WTC11 (cell line): ENCODE measurements around the gene OR2V1. TPM values are rescaled to one million over a fixed set of nuclear protein-coding genes. Genes with fewer than 3 reads are reported as not detected.

Source experiments
- ATAC-seq: fragments of 200-7000 bp; cut with Tn5 transposase; 2 replicates; pipeline ENCODE4 v1.10.0; 2021; ENCODE audit warnings: mild to moderate bottlenecking, moderate library complexity
- CTCF ChIA-PET: fragments of 300-600 bp; sonication (Branson Sonifier 250); formaldehyde crosslinking; loops from one replicate; lab custom pipeline; 2021; ENCODE audit warnings: antibody characterized with exemption; lab: Charles Lee
- POLR2A ChIA-PET: fragments of 350-600 bp; sonication (Branson Sonifier 250); formaldehyde crosslinking; loops from one replicate; lab custom pipeline; 2021; ENCODE audit warnings: antibody characterized with exemption; lab: Charles Lee
- DNase-seq: peaks from one replicate; pipeline ENCODE4 v3.0.0; 2021; ENCODE audit warnings: low spot score
- H3K27ac Mint-ChIP-seq: 2 replicates; pipeline ENCODE4 v1.8.0; 2021; ENCODE audit warnings: mixed read lengths
- H3K27me3 Mint-ChIP-seq: 2 replicates; pipeline ENCODE4 v1.8.0; 2021; ENCODE audit warnings: low read depth, mild to moderate bottlenecking, moderate library complexity, mixed read lengths
- H3K36me3 Mint-ChIP-seq: 2 replicates; pipeline ENCODE4 v1.8.0; 2021; ENCODE audit warnings: mixed read lengths
- H3K4me1 Mint-ChIP-seq: 2 replicates; pipeline ENCODE4 v1.8.0; 2022; ENCODE audit warnings: mixed read lengths
- H3K4me3 Mint-ChIP-seq: 2 replicates; pipeline ENCODE4 v1.8.0; 2021; ENCODE audit warnings: mild to moderate bottlenecking, moderate library complexity, mixed read lengths
- H3K9me3 Mint-ChIP-seq: 2 replicates; pipeline ENCODE4 v1.8.0; 2021; ENCODE audit warnings: mixed read lengths
- CDX4 ChIP-seq: fragments of 250-450 bp; sonication (Bioruptor Pico); IDR thresholded peaks from 2 replicates; pipeline ENCODE4 v1.9.0; 2021; ENCODE audit warnings: moderate library complexity, mild to moderate bottlenecking, inconsistent platforms, borderline replicate concordance
- CREM ChIP-seq: sonication (generic); formaldehyde crosslinking; IDR thresholded peaks from 2 replicates; pipeline ENCODE4 v1.8.1; 2022; ENCODE audit warnings: mild to moderate bottlenecking, missing genetic modification reagents, moderate library complexity
- CTCF ChIP-seq: fragments of 200-600 bp; IDR thresholded peaks from 2 replicates; pipeline ENCODE4 v1.8.0; 2022; ENCODE audit warnings: antibody characterized with exemption
- ELF4 ChIP-seq: sonication (generic); formaldehyde crosslinking; IDR thresholded peaks from 2 replicates; pipeline ENCODE4 v1.8.1; 2022; ENCODE audit warnings: low read depth, mild to moderate bottlenecking, moderate library complexity, missing genetic modification reagents
- EMX1 ChIP-seq: fragments of 250-450 bp; sonication (Bioruptor Pico); IDR thresholded peaks from 2 replicates; pipeline ENCODE4 v1.8.0; 2021; ENCODE audit warnings: mild to moderate bottlenecking
- HMGXB4 ChIP-seq: sonication (generic); formaldehyde crosslinking; IDR thresholded peaks from 2 replicates; pipeline ENCODE4 v1.8.1; 2023; ENCODE audit warnings: mild to moderate bottlenecking, moderate library complexity, missing genetic modification reagents
- JAZF1 ChIP-seq: fragments of 250-450 bp; sonication (Bioruptor Pico); IDR thresholded peaks from 2 replicates; pipeline ENCODE4 v1.9.0; 2021; ENCODE audit warnings: moderate library complexity, mild to moderate bottlenecking, inconsistent platforms
- KAT7 ChIP-seq: sonication (generic); formaldehyde crosslinking; IDR thresholded peaks from 2 replicates; pipeline ENCODE4 v1.8.1; 2023; ENCODE audit warnings: missing genetic modification reagents, mild to moderate bottlenecking, borderline replicate concordance
- NFYB ChIP-seq: sonication (generic); formaldehyde crosslinking; conservative IDR thresholded peaks from 2 replicates; pipeline ENCODE4 v1.8.0; 2022; ENCODE audit warnings: low read depth, missing genetic modification reagents
- PRRX2 ChIP-seq: fragments of 250-450 bp; sonication (Bioruptor Pico); IDR thresholded peaks from 2 replicates; pipeline ENCODE4 v1.8.0; 2021; ENCODE audit warnings: mild to moderate bottlenecking
- RORB ChIP-seq: fragments of 250-450 bp; sonication (Bioruptor Pico); IDR thresholded peaks from 2 replicates; pipeline ENCODE4 v1.9.0; 2021; ENCODE audit warnings: mild to moderate bottlenecking
- SOX15 ChIP-seq: fragments of 250-450 bp; sonication (Bioruptor Pico); IDR thresholded peaks from 2 replicates; pipeline ENCODE4 v1.9.0; 2021; ENCODE audit warnings: mild to moderate bottlenecking
- TEAD1 ChIP-seq: sonication (generic); formaldehyde crosslinking; IDR thresholded peaks from 2 replicates; pipeline ENCODE4 v1.8.0; 2022; ENCODE audit warnings: mild to moderate bottlenecking, missing genetic modification reagents
- ZNF263 ChIP-seq: sonication (generic); formaldehyde crosslinking; IDR thresholded peaks from 2 replicates; pipeline ENCODE4 v1.8.1; 2022; ENCODE audit warnings: low read depth, mild to moderate bottlenecking, moderate library complexity, missing genetic modification reagents
- ZNF425 ChIP-seq: fragments of 250-450 bp; sonication (Bioruptor Pico); conservative IDR thresholded peaks from 2 replicates; pipeline ENCODE4 v1.9.0; 2021; ENCODE audit warnings: mild to moderate bottlenecking
- ZNF512 ChIP-seq: sonication (generic); formaldehyde crosslinking; IDR thresholded peaks from 2 replicates; pipeline ENCODE4 v1.8.1; 2022; ENCODE audit warnings: missing genetic modification reagents, borderline replicate concordance
- ZNF671 ChIP-seq: fragments of 250-450 bp; sonication (Bioruptor Pico); IDR thresholded peaks from 2 replicates; pipeline ENCODE4 v1.8.0; 2021; ENCODE audit warnings: mild to moderate bottlenecking
- total RNA-seq: library from RNA; stranded (reverse); gene quantifications from 3 replicates; pipeline ENCODE4 v1.2.3, GENCODE V29; 2021
- TF ChIP-seq, protein P1 (sequence below): sonication (generic); formaldehyde crosslinking; conservative IDR thresholded peaks from 2 replicates; pipeline ENCODE4 v1.8.1; 2023; ENCODE audit warnings: mild to moderate bottlenecking, low read depth, missing genetic modification reagents, moderate library complexity
- TF ChIP-seq, protein P2 (sequence below): fragments of 250-450 bp; sonication (Bioruptor Pico); IDR thresholded peaks from 2 replicates; pipeline ENCODE4 v2.1.2; 2022; ENCODE audit warnings: mild to moderate bottlenecking, moderate library complexity
- TF ChIP-seq, protein P3 (sequence below): sonication (generic); formaldehyde crosslinking; IDR thresholded peaks from 2 replicates; pipeline ENCODE4 v1.8.0; 2023; ENCODE audit warnings: mild to moderate bottlenecking, missing genetic modification reagents

Gene OR2V1
- total RNA-seq, 1 experiment from 2014 or later = not detected

GRCh38 chr5:181173420-181174342 is 42.7 kb upstream of the OR2V1 start:
- Mint-ChIP-seq H3K27me3 (peaks cover 62% of the 10 kb centered on the region), H3K9me3 (peaks cover 3% of the 10 kb centered on the region; the same call in 1 of the 2 replicates), H3K27ac (peak overlapping the region; percentile 61), H3K4me1 (peaks cover 19% of the 10 kb centered on the region), H3K36me3 (no peaks in the 10 kb centered on the region), H3K4me3 (peak overlapping the region; percentile 86)
- DNase-seq (peak; percentile 92), ATAC-seq (peak; percentile 81)
- CTCF ChIA-PET = interaction anchor here (0.7 to 5.6 kb wide), 6 partner anchors 11 to 384 kb away, joined by 3 to 44 read pairs (median 4); no protein-coding TSS in a partner anchor
- POLR2A ChIA-PET = interaction anchor here (0.9 kb wide), 1 partner anchor 11 kb away, joined by 3 read pairs; no protein-coding TSS in a partner anchor
- TF ChIP-seq, protein P1, sequence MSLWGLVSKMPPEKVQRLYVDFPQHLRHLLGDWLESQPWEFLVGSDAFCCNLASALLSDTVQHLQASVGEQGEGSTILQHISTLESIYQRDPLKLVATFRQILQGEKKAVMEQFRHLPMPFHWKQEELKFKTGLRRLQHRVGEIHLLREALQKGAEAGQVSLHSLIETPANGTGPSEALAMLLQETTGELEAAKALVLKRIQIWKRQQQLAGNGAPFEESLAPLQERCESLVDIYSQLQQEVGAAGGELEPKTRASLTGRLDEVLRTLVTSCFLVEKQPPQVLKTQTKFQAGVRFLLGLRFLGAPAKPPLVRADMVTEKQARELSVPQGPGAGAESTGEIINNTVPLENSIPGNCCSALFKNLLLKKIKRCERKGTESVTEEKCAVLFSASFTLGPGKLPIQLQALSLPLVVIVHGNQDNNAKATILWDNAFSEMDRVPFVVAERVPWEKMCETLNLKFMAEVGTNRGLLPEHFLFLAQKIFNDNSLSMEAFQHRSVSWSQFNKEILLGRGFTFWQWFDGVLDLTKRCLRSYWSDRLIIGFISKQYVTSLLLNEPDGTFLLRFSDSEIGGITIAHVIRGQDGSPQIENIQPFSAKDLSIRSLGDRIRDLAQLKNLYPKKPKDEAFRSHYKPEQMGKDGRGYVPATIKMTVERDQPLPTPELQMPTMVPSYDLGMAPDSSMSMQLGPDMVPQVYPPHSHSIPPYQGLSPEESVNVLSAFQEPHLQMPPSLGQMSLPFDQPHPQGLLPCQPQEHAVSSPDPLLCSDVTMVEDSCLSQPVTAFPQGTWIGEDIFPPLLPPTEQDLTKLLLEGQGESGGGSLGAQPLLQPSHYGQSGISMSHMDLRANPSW (CRISPR knock-in tag) = no peak
- TF ChIP-seq NFYB (CRISPR knock-in tag) (no peak), HMGXB4 (CRISPR knock-in tag) (peak; percentile 96), KAT7 (CRISPR knock-in tag) (no peak), PRRX2 (CRISPR knock-in tag) (peak; percentile 57), ZNF263 (no peak), ELF4 (CRISPR knock-in tag) (no peak), CREM (CRISPR knock-in tag) (no peak), ZNF671 (CRISPR knock-in tag) (0 out of 2 replicates have a peak, but pooled peaks have one; percentile 20), JAZF1 (no peak), CTCF (no peak), CDX4 (no peak), RORB (CRISPR knock-in tag) (no peak), EMX1 (CRISPR knock-in tag) (peak; percentile 80; the same call in 1 of the 2 replicates), SOX15 (CRISPR knock-in tag) (no peak), ZNF425 (CRISPR knock-in tag) (0 out of 2 replicates have a peak, but pooled peaks have one; percentile 56), TEAD1 (CRISPR knock-in tag) (peak; percentile 46; the same call in 1 of the 2 replicates), ZNF512 (no peak)
- TF ChIP-seq, protein P2, sequence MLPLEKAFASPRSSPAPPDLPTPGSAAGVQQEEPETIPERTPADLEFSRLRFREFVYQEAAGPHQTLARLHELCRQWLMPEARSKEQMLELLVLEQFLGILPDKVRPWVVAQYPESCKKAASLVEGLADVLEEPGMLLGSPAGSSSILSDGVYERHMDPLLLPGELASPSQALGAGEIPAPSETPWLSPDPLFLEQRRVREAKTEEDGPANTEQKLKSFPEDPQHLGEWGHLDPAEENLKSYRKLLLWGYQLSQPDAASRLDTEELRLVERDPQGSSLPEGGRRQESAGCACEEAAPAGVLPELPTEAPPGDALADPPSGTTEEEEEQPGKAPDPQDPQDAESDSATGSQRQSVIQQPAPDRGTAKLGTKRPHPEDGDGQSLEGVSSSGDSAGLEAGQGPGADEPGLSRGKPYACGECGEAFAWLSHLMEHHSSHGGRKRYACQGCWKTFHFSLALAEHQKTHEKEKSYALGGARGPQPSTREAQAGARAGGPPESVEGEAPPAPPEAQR (CRISPR knock-in tag) = no peak
- TF ChIP-seq, protein P3, sequence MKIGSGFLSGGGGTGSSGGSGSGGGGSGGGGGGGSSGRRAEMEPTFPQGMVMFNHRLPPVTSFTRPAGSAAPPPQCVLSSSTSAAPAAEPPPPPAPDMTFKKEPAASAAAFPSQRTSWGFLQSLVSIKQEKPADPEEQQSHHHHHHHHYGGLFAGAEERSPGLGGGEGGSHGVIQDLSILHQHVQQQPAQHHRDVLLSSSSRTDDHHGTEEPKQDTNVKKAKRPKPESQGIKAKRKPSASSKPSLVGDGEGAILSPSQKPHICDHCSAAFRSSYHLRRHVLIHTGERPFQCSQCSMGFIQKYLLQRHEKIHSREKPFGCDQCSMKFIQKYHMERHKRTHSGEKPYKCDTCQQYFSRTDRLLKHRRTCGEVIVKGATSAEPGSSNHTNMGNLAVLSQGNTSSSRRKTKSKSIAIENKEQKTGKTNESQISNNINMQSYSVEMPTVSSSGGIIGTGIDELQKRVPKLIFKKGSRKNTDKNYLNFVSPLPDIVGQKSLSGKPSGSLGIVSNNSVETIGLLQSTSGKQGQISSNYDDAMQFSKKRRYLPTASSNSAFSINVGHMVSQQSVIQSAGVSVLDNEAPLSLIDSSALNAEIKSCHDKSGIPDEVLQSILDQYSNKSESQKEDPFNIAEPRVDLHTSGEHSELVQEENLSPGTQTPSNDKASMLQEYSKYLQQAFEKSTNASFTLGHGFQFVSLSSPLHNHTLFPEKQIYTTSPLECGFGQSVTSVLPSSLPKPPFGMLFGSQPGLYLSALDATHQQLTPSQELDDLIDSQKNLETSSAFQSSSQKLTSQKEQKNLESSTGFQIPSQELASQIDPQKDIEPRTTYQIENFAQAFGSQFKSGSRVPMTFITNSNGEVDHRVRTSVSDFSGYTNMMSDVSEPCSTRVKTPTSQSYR (CRISPR knock-in tag) = no peak
